ENCODE measurements around the gene PCSK4.

DNA sequence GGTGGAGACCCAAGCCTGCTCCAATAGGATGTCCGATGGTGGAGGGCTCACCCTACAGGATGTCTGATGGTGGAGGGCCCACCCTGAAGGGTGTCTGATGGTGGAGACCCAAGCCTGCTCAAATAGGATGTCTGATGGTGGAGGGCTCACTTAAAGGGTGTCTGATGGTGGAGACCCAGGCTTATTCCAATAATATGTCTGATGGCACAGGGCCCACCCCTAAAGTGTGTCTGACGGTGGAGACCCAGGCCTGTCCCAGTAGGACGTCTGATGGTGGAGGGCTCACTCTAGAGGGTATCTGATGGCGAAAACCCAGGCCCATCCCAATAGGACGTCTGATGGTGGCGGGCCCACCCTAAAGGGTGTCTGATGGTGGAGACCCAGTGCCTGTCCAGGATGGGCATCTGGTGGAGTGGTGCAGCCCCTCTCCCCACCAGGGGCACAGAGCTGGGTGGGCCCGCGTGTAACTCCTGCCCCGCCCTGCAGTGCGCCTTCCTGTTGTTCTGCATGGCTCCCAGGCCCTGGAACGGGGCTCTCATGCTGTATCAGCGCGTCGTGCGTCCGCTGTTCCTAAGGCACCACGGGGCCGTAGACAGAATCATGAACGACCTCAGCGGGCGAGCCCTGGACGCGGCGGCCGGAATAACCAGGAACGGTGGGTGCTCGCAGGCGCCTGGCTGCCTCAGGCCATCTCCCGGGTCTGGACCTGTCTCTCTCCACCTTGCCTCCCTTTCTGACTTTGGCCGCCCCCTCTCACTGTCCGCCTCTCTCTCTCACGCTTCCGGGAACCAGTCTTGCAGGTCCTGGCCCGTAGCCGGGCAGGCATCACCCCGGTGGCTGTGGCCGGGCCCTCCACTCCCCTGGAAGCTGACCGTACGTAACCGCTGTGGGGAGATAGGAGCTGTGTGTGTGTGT is 5.9 kb upstream of the PCSK4 start:
- TF ChIP-seq CTCF (IDR thresholded peaks at IDR 0.05) (no peak), POLR2A (IDR thresholded peaks at IDR 0.05) (no peak)

Measured in vagina (tissue), 2 donors.